Measurements from ENCODE around the gene UPK2. TPM values are rescaled to one million over a fixed set of nuclear protein-coding genes. Genes with fewer than 3 reads are reported as not detected.
A peak's percentile ranks its signal among the peaks of the same experiment; 100 is the strongest.

UPK2 gene
- total and polyA plus RNA-seq, 2 of the 13 experiments (the other 11 are each of a cell fraction or from before 2014, with no cell fraction given), result not detected

GRCh38 chr11:118956094-118956846, at the start of gene UPK2 (continued):
- no peak for TF ChIP-seq ZBTB39 (CRISPR knock-in tag; IDR thresholded peaks at IDR 0.05)
- TF ChIP-seq TCF7L2 (IDR thresholded peaks at IDR 0.05; ENCODE audit: low read depth, low read length), result no peak
- no peak for TF ChIP-seq HBP1 (CRISPR knock-in tag; IDR thresholded peaks at IDR 0.05; ENCODE audit: low read depth)
- TF ChIP-seq ZNF562 (CRISPR knock-in tag; IDR thresholded peaks at IDR 0.05; ENCODE audit: borderline replicate concordance), result no peak
- TF ChIP-seq ZNF512B (CRISPR knock-in tag; IDR thresholded peaks at IDR 0.05; ENCODE audit: borderline replicate concordance), result no peak
- peak; percentile 62; the same call in 1 of the 2 replicates for TF ChIP-seq ZNF691 (CRISPR knock-in tag; IDR thresholded peaks at IDR 0.05; ENCODE audit: borderline replicate concordance, low read depth)
- TF ChIP-seq ZNF362 (CRISPR knock-in tag; IDR thresholded peaks at IDR 0.05; ENCODE audit: borderline replicate concordance), result no peak
- no peak for TF ChIP-seq ZNF549 (CRISPR knock-in tag; IDR thresholded peaks at IDR 0.05)
- TF ChIP-seq CCDC6 (CRISPR knock-in tag; IDR thresholded peaks at IDR 0.05), result peak; percentile 62; the same call in 1 of the 2 replicates
- no peak for TF ChIP-seq UBTF (CRISPR knock-in tag; IDR thresholded peaks at IDR 0.05)
- no peak for TF ChIP-seq ZNF354B (CRISPR knock-in tag; IDR thresholded peaks at IDR 0.05)
- TF ChIP-seq SAFB2 (CRISPR knock-in tag; IDR thresholded peaks at IDR 0.05; ENCODE audit: borderline replicate concordance, low read depth), result no peak
- no peak for TF ChIP-seq TOE1 (CRISPR knock-in tag; IDR thresholded peaks at IDR 0.05)

Data from HepG2 (cell line).